Nephron progenitor cell (in vitro differentiated cells): ENCODE results near the gene C1orf74.

Source experiments
- DNase-seq: peaks from one replicate; pipeline ENCODE4 v3.0.0; 2021
- H3K27ac Mint-ChIP-seq: 2 replicates; pipeline ENCODE4 v1.8.0; 2021; ENCODE audit warnings: mild to moderate bottlenecking, moderate library complexity, mixed read lengths
- H3K27me3 Mint-ChIP-seq: 2 replicates; pipeline ENCODE4 v1.8.0; 2021; ENCODE audit warnings: mild to moderate bottlenecking, low read depth, mixed read lengths; ENCODE audit not compliant: poor library complexity
- H3K36me3 Mint-ChIP-seq: 2 replicates; pipeline ENCODE4 v1.8.0; 2021; ENCODE audit warnings: low read depth, mixed read lengths
- H3K4me1 Mint-ChIP-seq: 2 replicates; pipeline ENCODE4 v1.8.0; 2021; ENCODE audit warnings: mixed read lengths
- H3K4me3 Mint-ChIP-seq: 2 replicates; pipeline ENCODE4 v1.8.0; 2021; ENCODE audit warnings: mild to moderate bottlenecking, moderate library complexity, mixed read lengths
- H3K9me3 Mint-ChIP-seq: 2 replicates; pipeline ENCODE4 v1.8.0; 2021; ENCODE audit warnings: mild to moderate bottlenecking, moderate library complexity, mixed read lengths
- TF ChIP-seq, protein P1 (sequence below): fragments of 200-600 bp; sonication (generic); IDR thresholded peaks from 2 replicates; pipeline ENCODE4 v1.5.0; 2021; ENCODE audit warnings: antibody characterized with exemption

Gene C1orf74

DNA sequence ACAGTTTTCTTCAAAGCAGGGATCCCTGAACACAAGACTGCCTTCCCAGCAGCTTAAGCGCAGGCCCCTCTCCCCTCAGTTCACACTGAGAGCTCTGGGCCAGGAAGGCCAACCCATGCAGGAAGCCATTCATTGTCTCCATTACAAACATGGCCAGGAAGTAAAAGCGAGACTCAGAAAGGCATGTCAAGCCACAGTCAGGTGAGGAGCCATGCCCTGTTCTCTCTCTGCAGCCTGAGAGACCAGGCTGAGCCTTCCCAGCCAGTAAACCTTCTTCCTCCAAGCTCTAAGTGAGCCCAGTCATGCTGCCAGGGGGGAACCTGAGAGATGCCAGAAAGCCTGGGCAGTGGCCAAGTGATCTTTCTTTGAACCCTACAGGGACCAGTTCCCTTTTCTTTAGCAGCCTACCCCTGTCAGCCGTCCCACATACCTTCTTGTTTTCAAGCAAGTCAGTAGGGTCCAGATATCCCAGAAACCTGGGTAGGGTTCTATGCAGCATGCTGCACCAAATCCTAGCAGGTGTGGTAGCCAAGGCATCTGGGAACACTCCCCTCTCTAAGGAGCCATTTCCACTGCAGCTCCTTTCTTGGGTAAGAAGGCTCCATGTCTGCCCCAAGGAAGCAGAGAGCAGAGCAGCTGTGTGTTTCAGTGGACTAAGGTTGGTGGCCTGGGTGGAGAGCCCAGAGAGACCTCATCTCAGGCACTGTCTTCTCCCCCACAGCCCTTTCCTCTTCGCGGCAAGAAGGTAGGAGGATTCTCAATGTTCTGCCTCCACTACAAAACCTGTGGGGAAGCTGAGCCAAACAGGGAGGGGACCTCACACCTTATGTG, 27.5 kb downstream of the C1orf74 start:
- TF ChIP-seq, protein P1, sequence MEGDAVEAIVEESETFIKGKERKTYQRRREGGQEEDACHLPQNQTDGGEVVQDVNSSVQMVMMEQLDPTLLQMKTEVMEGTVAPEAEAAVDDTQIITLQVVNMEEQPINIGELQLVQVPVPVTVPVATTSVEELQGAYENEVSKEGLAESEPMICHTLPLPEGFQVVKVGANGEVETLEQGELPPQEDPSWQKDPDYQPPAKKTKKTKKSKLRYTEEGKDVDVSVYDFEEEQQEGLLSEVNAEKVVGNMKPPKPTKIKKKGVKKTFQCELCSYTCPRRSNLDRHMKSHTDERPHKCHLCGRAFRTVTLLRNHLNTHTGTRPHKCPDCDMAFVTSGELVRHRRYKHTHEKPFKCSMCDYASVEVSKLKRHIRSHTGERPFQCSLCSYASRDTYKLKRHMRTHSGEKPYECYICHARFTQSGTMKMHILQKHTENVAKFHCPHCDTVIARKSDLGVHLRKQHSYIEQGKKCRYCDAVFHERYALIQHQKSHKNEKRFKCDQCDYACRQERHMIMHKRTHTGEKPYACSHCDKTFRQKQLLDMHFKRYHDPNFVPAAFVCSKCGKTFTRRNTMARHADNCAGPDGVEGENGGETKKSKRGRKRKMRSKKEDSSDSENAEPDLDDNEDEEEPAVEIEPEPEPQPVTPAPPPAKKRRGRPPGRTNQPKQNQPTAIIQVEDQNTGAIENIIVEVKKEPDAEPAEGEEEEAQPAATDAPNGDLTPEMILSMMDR, result no peak
- H3K27me3 Mint-ChIP-seq, result peaks cover 52% of the 10 kb centered on the region
- H3K36me3 Mint-ChIP-seq, result no peaks in the 10 kb centered on the region
- H3K4me1 Mint-ChIP-seq, result peaks cover 9% of the 10 kb centered on the region
- no peaks in the 10 kb centered on the region for H3K9me3 Mint-ChIP-seq
- H3K27ac Mint-ChIP-seq, result no peak overlapping the region
- no peak overlapping the region for H3K4me3 Mint-ChIP-seq
- DNase-seq, result no peak

DNA sequence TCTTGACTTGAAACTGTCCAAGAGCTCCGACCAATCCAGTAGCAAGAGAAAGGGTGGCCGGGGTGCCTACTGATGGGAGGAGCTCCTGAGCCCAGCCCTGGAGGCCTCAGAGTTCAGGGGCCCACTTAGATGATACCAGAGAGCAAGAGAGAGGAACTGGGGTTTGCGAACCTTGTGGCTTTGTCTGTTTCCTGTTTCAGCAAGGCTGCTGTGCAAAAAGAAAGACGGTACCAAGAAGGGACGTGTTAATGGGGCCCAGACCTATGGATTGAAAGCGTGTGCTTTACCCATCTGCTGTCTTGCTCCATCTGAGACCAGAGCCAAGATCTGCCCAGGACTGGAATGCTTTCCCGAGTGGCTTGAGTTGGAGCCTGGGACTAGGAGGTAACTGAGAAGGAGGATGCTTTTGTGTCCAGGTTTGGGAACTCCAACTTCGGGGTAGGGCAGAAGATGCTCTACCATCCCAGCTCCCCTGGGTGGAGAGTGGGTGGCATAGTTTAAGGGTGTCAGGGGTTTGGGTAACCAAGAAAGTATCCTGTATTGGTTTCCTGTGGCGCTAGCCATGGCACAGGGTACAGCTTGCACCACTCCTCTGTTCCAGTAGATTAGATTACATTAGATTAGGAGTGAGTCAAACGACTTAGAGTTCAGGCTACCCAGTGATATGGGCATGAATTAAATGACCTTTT, 28.3 kb downstream of the C1orf74 start, which contains the start of gene TRAF3IP3:
Gene TRAF3IP3, plus strand, starts transcription at position 128 of the 689 bp plus-strand sequence. CDS start 3,987 bp downstream, outside the sequence.
- no peaks in the 10 kb centered on the region for H3K9me3 Mint-ChIP-seq
- H3K27me3 Mint-ChIP-seq, result peaks cover 50% of the 10 kb centered on the region
- peaks cover 9% of the 10 kb centered on the region for H3K4me1 Mint-ChIP-seq
- H3K36me3 Mint-ChIP-seq, result no peaks in the 10 kb centered on the region
- no peak within 1 kb of the TSS for H3K27ac Mint-ChIP-seq
- TF ChIP-seq, protein P1, result no peak
- H3K4me3 Mint-ChIP-seq, result no peak within 1 kb of the TSS
- DNase-seq, result no peak

DNA sequence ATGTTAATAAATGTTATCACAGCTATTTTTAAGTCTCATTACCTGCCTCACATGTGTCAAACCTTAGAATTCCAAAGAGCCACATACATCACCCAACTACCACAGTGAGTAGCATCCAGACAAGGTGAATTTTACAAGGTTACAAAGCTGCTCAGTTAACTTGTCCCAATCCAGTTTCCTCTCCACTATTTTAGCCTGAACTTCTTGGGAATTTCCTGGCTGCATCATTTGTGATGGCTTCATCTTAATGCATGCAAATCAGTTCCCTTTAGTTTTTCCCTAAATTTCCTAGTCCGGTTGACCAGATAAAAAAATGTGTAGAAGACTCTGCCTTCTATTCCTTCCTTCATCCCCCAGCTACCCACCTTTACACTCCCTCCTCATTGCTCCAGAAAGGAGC, 29.1 kb downstream of the C1orf74 start:
- Mint-ChIP-seq H3K4me3 (no peak overlapping the region), H3K27ac (no peak overlapping the region), H3K9me3 (no peaks in the 10 kb centered on the region), H3K4me1 (peaks cover 9% of the 10 kb centered on the region), H3K36me3 (no peaks in the 10 kb centered on the region), H3K27me3 (peaks cover 52% of the 10 kb centered on the region)
- no peak for DNase-seq
- TF ChIP-seq, protein P1, result no peak

DNA sequence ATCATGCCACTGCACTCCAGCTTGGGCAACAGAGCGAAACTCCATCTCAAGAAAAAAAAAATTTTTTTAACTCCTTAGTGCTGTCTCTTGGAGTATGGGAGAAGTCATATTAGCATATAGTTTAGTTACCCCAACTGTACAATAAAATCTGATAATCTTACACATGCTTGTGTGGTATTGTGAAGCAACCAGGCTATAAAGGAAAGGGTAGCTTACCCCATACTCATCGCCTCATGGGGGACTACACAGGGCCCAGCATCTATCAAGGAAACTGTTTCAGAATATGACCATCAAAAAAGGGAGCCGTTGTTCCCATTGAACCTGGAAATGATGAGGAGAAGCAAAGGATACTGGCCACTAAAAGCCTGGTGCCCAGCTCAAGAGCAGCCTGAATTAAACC, 31.5 kb downstream of the C1orf74 start:
- no peaks in the 10 kb centered on the region for H3K36me3 Mint-ChIP-seq
- H3K4me3 Mint-ChIP-seq, result no peak overlapping the region
- no peak overlapping the region for H3K27ac Mint-ChIP-seq
- peaks cover 6% of the 10 kb centered on the region for H3K4me1 Mint-ChIP-seq
- no peak for DNase-seq
- peaks cover 35% of the 10 kb centered on the region for H3K27me3 Mint-ChIP-seq
- no peaks in the 10 kb centered on the region for H3K9me3 Mint-ChIP-seq
- TF ChIP-seq, protein P1, result no peak

DNA sequence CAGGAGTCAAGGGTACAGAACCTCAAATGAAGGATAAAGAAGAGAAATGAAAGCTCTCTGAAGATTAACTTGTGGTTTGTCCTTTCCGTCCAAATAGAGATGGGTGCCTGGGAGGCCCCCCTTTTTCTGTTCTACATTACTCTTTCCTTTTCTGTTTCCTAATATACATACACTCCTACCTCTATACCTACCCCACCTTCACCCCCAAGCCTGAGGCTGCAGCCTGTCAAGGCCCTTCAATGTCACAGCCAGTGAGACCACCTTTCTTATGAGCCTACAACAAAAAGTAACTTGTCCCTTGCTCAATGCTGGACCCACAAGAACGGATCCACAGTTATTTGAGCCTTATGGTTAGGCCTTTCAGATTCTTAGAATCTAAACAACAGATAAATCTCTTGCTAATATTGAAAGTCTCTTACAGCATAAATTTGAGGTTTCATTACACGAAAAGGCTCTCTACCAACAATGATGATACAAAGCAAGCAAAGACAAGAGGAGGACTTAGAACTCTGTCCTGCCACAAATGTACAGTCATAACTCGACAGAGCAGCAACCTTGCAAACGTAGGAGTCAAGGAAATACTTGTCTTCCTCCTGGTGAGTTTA, 32.6 kb downstream of the C1orf74 start:
- TF ChIP-seq, protein P1, result no peak
- no peak for DNase-seq
- H3K27ac Mint-ChIP-seq, result no peak overlapping the region
- H3K27me3 Mint-ChIP-seq, result peaks cover 35% of the 10 kb centered on the region
- no peaks in the 10 kb centered on the region for H3K9me3 Mint-ChIP-seq
- H3K4me1 Mint-ChIP-seq, result peaks cover 6% of the 10 kb centered on the region
- no peaks in the 10 kb centered on the region for H3K36me3 Mint-ChIP-seq
- H3K4me3 Mint-ChIP-seq, result no peak overlapping the region
